ENCODE results near the gene FMN1.

FMN1 gene

DNA sequence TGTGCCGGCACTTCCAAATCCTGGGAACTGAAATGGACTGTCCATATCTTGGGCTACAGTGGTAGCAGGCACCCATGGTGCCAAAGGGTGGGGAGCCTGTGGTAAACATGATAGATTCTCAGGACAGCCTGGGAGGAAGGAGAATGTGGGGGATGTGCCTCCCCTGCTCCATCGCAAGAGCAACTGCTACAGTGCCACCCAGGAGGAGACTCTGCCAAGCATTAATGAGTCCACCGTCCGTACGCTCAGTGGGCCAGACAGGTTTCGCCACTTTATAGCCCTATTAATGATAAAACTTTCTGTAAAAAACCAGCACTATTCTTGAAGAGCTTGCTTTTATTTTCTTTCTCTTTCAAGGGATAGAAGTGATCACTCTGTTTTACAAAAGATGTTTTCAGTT is 75.2 kb downstream of the FMN1 start:
- no peak for DNase-seq

GRCh38 chr15:33116198-33116597 is 78.3 kb downstream of the FMN1 start:
- DNase-seq, result no peak

GRCh38 chr15:33115191-33115861 is 79.2 kb downstream of the FMN1 start:
- no peak for DNase-seq

DNA sequence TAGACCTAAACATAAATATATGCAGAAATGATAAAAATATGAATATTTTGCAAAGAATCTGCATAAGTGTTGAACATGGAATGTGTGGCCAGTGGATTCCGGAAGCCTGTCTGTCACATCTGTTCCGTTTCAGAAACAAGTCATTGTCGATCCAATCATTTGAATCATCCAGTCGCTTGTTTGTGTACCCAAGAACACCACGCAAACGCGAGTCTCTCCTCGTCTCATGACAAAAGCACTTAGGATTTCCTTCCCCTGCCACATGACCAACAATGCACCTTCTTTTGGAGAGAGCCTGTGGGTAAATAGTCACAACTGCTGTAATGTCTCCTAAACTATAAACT is 80.2 kb downstream of the FMN1 start:
- DNase-seq, result no peak

GRCh38 chr15:33113666-33114373 is 80.7 kb downstream of the FMN1 start:
- no peak for DNase-seq

DNA sequence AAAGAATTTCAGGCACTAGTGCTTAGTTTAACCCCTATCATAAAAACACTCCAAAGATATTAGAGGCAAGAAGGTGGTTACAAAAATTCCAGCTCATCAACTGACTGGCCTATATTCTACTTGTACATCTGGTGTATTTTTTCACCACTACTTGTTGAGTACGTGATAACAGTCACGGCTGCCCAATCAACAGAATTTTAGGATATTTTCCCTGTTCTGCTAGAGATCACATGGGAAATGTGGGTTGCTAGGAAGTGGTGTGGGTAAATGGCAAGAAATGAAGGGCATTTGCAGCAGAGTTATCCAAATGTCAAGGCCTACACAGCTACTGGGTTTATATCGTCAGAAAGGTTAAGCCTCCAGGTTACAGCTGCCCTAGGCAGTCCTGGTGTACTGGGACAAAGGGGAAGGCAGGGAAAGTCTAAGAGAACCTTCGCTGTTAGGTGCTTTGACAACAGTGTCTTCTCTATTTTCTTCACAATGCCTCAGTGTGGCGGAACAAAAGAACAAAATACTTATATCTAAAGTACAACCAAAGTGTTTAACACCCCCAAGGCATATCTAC is 81.9 kb downstream of the FMN1 start:
- DNase-seq, result no peak

- DNase-seq, result no peak
These were observed 83.5 kb downstream of the FMN1 start for GRCh38 chr15:33111041-33111451.

DNA sequence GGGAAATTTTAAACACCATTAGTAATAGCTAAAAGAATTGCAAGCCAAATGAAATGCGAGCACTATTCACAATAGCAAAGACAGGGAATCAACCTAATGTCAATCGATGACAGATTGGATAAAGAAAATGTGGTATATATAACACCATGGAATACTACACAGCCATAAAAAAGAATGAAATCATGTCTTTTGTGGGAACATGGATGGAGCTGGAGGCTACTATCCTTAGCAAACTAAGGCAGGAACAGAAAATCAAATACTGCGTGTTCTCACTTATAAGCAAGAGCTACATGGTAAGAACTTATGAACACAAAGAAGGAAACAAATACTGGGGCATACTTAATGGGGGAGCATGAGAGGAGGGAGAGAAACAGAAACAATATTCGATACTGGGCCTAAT is 85.2 kb downstream of the FMN1 start:
- DNase-seq, result no peak

DNA sequence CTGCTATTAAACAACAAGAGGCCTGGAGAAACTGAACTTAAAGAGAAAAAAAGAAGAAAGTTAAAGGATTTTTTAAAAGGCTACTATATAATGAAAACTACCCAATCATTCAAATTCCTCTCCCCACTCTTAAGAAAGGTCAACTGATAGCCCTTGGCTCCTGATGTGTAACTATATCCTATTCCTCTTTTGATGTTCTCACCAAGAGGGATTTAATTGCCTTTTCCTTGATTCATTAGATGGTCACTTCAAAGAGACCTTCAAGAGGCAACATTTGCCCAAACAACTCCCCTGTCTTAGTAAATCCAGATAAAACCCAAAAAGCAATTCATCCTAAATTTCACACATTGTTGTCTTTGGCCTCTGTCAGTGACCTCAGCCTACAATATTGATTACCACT is 86.0 kb downstream of the FMN1 start:
- DNase-seq, result no peak

DNA sequence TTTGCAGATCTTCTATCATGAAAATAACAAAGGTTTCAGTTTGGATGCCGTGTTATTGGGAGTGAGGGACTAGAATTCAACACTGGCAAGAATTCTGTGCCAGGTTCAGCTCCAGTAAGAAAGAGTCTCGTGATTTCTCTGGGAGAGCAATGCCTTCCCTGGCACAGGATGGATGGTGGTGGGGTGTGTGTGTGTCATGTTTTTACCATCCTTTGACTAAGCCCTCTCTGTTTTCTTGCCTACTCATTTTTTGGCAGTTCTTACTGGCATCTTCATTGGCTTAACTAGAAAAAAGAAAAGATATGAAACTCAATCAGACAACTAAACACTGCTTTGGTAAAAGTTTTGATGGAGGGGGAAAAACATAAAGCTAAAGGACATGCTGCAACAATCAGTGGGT is 86.6 kb downstream of the FMN1 start:
- no peak for DNase-seq

DNA sequence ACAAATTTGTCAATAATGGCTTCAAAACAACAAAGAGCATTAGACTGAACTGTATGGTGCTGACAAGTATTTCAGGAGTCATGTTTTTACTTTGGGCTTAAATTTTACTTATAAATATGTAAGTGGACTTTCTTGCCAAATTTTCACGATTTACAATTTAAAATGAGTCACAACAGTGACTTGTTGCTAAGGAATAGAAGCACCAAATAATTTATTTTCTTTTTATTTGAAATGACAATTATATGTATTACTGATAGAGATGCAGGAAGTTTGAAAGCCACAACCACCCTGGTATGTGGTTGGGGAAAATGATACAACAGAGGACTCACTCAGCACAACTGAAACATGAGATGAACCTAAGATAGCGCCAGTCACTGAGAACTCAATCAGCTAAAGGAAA is 90.3 kb downstream of the FMN1 start:
- DNase-seq, result no peak

DNA sequence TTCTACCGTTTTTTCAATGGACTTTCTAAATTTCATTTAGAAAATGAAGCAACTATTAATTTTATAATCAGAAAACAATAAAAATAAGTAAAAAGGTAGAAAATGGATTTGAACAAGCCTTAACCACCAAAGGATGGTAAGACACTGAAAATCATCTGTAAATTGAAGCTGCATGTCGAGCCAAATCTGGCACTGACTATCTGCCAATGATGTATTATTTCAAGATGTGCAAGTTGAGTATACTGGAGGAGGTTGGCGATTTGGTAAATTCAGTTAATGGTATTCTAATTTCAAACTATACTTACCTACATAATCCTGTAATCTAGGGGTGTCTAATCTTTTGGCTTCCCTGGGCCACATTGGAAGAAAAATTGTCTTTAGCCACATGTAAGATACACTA is 93.5 kb downstream of the FMN1 start:
- DNase-seq, result no peak

GRCh38 chr15:33100314-33100713 is 94.2 kb downstream of the FMN1 start:
- no peak for DNase-seq

DNA sequence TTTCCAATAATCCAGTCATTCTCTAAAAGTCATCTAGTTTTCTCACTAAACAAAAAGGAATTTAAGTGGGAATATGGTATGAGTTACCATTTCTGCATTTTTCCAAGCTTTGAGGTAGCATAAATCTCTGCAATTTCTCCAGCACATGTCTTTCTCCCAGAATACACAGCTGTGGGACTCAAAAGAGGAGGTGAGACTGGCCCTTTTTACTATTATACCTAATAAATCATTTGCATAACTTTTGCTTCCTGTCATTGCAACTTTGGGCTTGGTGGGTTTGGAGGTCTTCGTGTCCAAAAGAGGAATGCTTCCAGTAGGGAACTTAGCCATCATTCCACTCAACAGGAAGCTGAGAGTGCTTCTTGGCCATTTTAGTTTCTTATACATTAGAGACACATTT is 94.8 kb downstream of the FMN1 start:
- DNase-seq, result no peak

GRCh38 chr15:33099213-33099612 is 95.3 kb downstream of the FMN1 start:
- no peak for DNase-seq

DNA sequence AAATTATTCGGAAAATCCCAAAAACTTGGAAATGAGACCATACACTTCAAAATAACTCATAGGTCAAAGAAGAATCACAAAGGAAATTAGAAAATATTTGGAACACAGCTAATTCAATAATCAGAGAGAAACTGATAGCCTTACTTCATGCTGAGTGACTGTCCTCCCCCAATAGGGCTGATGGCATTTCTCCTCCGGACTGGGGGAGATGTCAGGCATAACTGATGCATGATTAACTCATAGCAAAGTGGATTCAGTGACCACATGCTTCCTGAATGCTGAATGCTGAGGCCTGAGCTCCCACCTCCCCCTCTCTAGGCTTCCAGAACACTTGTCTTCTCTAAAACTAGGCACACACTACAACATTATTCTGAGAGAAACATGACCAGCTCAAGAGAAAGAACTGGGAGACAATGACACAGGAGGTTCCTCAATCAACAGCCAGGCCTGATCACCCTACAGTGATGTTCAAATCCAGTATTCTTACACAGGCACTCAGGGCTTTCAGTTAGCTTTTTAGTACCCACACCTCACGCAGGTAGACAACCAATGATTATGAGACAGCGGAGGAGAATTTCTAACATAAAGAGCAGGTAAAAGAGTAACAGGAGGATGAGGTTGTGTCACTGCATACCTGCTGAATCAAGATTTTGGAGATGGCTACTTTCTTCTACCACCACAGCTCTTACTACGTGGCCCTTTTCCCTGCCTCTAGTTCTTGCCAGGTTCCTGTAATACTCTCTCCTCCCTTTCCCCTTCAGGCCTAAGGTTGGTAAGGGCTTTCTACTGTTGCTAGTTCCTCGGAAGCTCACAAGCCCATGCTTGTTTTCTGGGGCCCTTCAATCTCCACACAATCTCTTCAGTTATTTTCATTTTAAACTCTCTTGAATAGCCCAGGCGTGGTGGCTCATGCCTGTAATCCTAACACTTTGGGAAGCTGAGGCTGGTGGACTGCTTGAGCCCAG is 96.1 kb downstream of the FMN1 start:
- no peak for DNase-seq

DNA sequence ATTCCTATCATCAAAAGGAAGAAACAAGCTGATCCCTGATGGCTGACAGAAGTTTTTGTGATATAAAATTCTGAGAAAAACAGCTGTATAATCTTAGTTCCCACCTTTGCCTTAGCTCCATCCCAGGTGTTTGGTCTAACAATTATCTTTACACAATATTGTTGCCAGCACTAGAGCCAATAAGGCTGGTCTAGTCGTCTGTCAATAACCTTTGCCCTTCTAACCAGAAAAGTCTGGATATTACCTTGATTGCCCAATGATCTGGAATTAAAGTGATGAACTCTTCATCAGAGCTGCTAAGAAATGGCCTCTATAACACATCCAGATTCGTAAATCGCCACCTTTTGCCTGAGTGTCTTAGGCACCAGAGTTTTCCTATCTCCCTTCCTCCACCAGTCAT is 98.4 kb downstream of the FMN1 start:
- DNase-seq, result no peak

DNA sequence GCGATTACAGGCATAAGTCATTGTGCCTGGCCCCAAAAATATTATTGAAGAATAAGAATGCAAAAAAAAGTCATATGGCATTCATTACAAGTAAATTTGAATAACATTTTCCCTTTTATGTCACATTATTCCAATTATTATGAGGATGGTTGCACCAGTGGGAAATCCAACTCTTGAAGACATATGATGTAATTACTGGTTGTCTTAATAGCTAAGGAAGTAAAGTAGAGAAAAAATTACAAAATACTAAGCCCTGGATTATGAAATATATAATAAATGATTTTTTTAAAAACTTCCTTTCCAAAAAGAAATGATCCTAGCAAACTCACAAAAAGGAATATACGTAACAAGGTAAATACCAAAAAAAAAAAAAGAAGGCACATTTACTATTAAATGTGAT is 98.9 kb downstream of the FMN1 start:
- DNase-seq, result no peak

GRCh38 chr15:33094336-33094735 is 100.2 kb downstream of the FMN1 start:
- no peak for DNase-seq

- no peak for DNase-seq
These were observed 101.3 kb downstream of the FMN1 start for GRCh38 chr15:33093222-33093621.

GRCh38 chr15:33091983-33092693 is 102.4 kb downstream of the FMN1 start:
- DNase-seq, result no peak

- DNase-seq, result no peak
These were observed 104.4 kb downstream of the FMN1 start for GRCh38 chr15:33089878-33090757.

Data from activated CD4-positive, CD25-positive, alpha-beta regulatory T cell (primary cell).